ENCODE measurements around the gene POC1B.
A peak's percentile ranks its signal among the peaks of the same experiment; 100 is the strongest.

The POC1B gene

GRCh38 chr12:89384807-89385206 lies 141.0 kb downstream of the POC1B start:
- DNase-seq (ENCODE audit: low spot score), result no peak

GRCh38 chr12:89384050-89384758 lies 141.6 kb downstream of the POC1B start:
- peak; percentile 67 for DNase-seq (ENCODE audit: low spot score)

GRCh38 chr12:89383235-89384049 lies 142.4 kb downstream of the POC1B start:
- no peak for DNase-seq (ENCODE audit: low spot score)

GRCh38 chr12:89382328-89382727 lies 143.5 kb downstream of the POC1B start:
- no peak for DNase-seq (ENCODE audit: low spot score)

- no peak for DNase-seq (ENCODE audit: low spot score)
Observed at GRCh38 chr12:89379839-89380467, 145.9 kb downstream of the POC1B start.

- no peak for DNase-seq (ENCODE audit: low spot score)
Observed at GRCh38 chr12:89379148-89379838, 146.6 kb downstream of the POC1B start.

- DNase-seq (ENCODE audit: low spot score), result no peak
Observed at GRCh38 chr12:89376844-89377243, 149.0 kb downstream of the POC1B start.

- no peak for DNase-seq (ENCODE audit: low spot score)
Observed at GRCh38 chr12:89376202-89376529, 149.7 kb downstream of the POC1B start.

- peak; percentile 60 for DNase-seq (ENCODE audit: low spot score)
Observed at GRCh38 chr12:89373763-89374572, 151.9 kb downstream of the POC1B start.

GRCh38 chr12:89372584-89373370 lies 153.1 kb downstream of the POC1B start:
- no peak for DNase-seq (ENCODE audit: low spot score)

- DNase-seq (ENCODE audit: low spot score), result no peak
Observed at GRCh38 chr12:89370850-89371249, 155.0 kb downstream of the POC1B start.

- DNase-seq (ENCODE audit: low spot score), result no peak
Observed at GRCh38 chr12:89370421-89370831, 155.4 kb downstream of the POC1B start.
